NK-92 (cell line): ENCODE measurements around the gene ZNF568.

ENCODE experiments used
- DNase-seq: peaks from one replicate; lab custom pipeline; 2025; ENCODE audit not compliant: unreplicated experiment; lab: John Stamatoyannopoulos, UW

The ZNF568 gene

GRCh38 chr19:36997843-36998235 lies 81.7 kb downstream of the ZNF568 start:
- no peak for DNase-seq

DNA sequence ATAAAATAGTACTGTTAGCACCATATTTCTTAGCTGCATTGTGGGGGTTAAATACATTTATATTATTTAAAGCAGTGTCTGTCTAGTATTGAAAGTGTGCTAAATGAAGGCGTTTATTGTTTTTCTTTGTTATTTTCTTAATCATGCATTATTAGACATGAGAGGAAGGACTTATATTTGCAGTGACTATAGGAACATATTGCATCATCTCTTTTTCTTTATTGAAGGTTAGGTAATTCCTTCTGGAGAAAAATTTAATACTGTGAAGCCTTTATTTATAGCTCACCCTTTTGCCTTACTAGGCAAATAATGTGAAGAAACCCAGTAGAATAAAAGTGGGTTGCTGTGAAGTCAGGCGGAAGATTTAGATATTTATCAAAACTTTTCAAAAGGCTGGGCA lies 83.2 kb downstream of the ZNF568 start:
- DNase-seq, result no peak

DNA sequence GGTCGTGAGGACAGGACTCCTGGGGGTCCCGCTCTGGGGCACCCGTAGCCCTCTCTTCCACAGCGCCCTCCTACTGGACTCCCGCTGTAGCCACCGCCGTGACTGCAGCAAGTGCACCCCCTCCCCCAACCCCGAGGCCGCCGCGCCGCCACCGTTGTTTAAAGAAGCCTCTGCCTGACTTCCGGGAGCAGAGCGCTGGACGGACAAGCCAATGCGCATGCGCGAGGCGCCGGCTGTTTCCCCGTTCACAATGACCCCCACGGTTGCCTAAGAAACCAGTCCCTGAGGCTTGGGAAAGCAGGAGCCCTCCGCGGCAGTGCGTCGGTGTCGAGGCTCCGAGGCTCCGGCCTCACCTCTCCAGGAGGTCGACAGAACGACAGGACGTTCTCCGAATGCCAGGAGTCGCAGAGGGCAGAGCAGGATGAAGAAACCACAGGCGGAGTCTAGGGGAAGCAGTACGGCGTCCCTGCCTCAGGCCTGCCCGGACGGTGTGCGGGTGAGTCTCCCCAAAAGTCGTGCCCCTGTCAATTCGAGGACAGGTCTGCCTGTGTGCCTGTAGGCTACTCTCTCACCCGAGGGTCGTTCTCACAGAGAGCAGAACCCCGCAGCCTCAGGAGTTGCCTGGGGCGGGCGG lies 91.6 kb downstream of the ZNF568 start:
- DNase-seq, result no peak

DNA sequence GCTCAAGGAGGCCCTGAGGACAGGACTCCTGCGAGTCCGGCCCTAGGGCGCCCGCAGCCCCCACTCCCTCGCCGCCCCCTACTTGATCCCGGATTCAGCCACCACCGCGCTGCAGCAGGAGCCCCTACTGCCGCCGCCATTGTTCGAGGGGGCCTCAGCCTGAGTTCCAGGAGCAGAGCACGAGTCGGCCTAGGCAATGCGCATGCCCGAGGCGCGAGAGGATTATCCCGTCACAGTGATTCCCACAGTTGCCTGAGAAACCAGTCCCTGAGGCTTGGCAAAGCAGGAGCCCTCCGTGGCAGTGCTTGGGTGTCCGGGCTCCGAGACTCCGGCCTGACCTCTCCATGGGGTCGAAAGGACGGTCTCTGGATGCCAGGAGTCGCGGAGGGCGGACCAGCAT lies 93.7 kb downstream of the ZNF568 start:
- no peak for DNase-seq

- DNase-seq, result no peak
These were observed 96.1 kb downstream of the ZNF568 start for GRCh38 chr19:37012093-37012745.

- no peak for DNase-seq
These were observed 98.3 kb downstream of the ZNF568 start for GRCh38 chr19:37014456-37014855.

GRCh38 chr19:37045140-37045539 lies 129.0 kb downstream of the ZNF568 start:
- DNase-seq, result no peak
